GM23248 (cell line): ENCODE data around the gene CGN. TPM values are rescaled to one million over a fixed set of nuclear protein-coding genes. Genes with fewer than 3 reads are reported as not detected.

ENCODE experiments used
- DNase-seq: peaks from one replicate; pipeline ENCODE4 v3.0.0-alpha.2; 2015
- H2AFZ ChIP-seq: fragments of 200-600 bp; sonication (generic); 2 replicates; pipeline ENCODE4 v1.6.1; 2016; ENCODE audit warnings: antibody characterized with exemption
- H3F3A ChIP-seq: fragments of 200-600 bp; sonication (generic); 2 replicates; pipeline ENCODE4 v1.6.1; 2016; ENCODE audit warnings: mild to moderate bottlenecking, antibody characterized with exemption, mixed run types; ENCODE audit not compliant: insufficient read depth
- H3K27ac ChIP-seq: fragments of 200-600 bp; sonication (generic); 2 replicates; pipeline ENCODE4 v1.5.1; 2016; ENCODE audit warnings: mild to moderate bottlenecking
- H3K27me3 ChIP-seq: fragments of 200-600 bp; sonication (generic); replicated peaks from 2 replicates; pipeline ENCODE4 v1.6.1; 2016; ENCODE audit warnings: mild to moderate bottlenecking; ENCODE audit not compliant: insufficient read depth
- H3K36me3 ChIP-seq: fragments of 200-600 bp; sonication (generic); 2 replicates; pipeline ENCODE4 v1.6.1; 2016; ENCODE audit warnings: low read depth, mild to moderate bottlenecking
- H3K4me1 ChIP-seq: fragments of 200-600 bp; sonication (generic); 2 replicates; pipeline ENCODE4 v1.6.1; 2016; ENCODE audit warnings: mild to moderate bottlenecking; ENCODE audit not compliant: insufficient read depth
- H3K4me2 ChIP-seq: fragments of 200-600 bp; sonication (generic); one replicate; pipeline ENCODE4 v1.6.1; 2016; ENCODE audit warnings: mild to moderate bottlenecking; ENCODE audit not compliant: unreplicated experiment
- H3K4me3 ChIP-seq: fragments of 200-600 bp; sonication (generic); 2 replicates; pipeline ENCODE4 v1.5.1; 2016; ENCODE audit warnings: mild to moderate bottlenecking
- H3K79me2 ChIP-seq: fragments of 200-600 bp; sonication (generic); 2 replicates; pipeline ENCODE4 v1.6.1; 2016; ENCODE audit warnings: mild to moderate bottlenecking; ENCODE audit not compliant: insufficient read depth
- H3K9ac ChIP-seq: fragments of 200-600 bp; sonication (generic); 2 replicates; pipeline ENCODE4 v1.6.1; 2016; ENCODE audit warnings: mild to moderate bottlenecking
- H3K9me2 ChIP-seq: fragments of 200-600 bp; sonication (generic); 2 replicates; pipeline ENCODE4 v1.6.1; 2016; ENCODE audit warnings: mixed run types, mild to moderate bottlenecking, moderate library complexity; ENCODE audit not compliant: insufficient read depth
- H3K9me3 ChIP-seq: fragments of 200-600 bp; sonication (generic); one replicate; pipeline ENCODE4 v1.6.1; 2017; ENCODE audit warnings: low read depth
- H4K20me1 ChIP-seq: fragments of 200-600 bp; sonication (generic); 2 replicates; pipeline ENCODE4 v1.6.0; 2016; ENCODE audit not compliant: insufficient read depth
- EZH2 ChIP-seq: fragments of 200-600 bp; sonication (generic); IDR thresholded peaks from 2 replicates; pipeline ENCODE4 v1.6.1; 2018; ENCODE audit warnings: antibody characterized with exemption, mild to moderate bottlenecking; ENCODE audit not compliant: insufficient read depth, poor library complexity, severe bottlenecking
- EZH2phosphoT487 ChIP-seq: fragments of 200-600 bp; sonication (generic); IDR thresholded peaks from 2 replicates; pipeline ENCODE4 v1.6.1; 2018; ENCODE audit warnings: antibody characterized with exemption, moderate library complexity, mild to moderate bottlenecking, low read depth; ENCODE audit not compliant: insufficient read depth
- WGBS, 2 experiments: methylation state at CpG; one replicate each; pipeline ENCODE4 v1.1.6; 2015 to 2017; ENCODE audit warnings: low lambda C conversion rate in 2 of 2, low coverage in 1 of 2; ENCODE audit errors: missing lambda C conversion rate in 2 of 2; 5-methylcytosine and 5-hydroxymethylcytosine counted together
- in situ Hi-C: fragments of 300-500 bp; cut with MboI; formaldehyde crosslinking; loops from 2 replicates; pipeline ENCODE4 v1.15.0; 2020
- polyA plus RNA-seq: library from polyadenylated mRNA; unstranded; fragments of >200 nt; fragmentation: Nextera tagmentation; extraction: Ambion mirVana; gene quantifications from 2 replicates; pipeline ENCODE4 v1.2.1, GENCODE V29; 2016
- total RNA-seq: library from RNA; depleted of rRNA; stranded (reverse); fragments of >200 nt; shearing (Covaris generic); gene quantifications from 2 replicates; pipeline ENCODE4 v1.2.3, GENCODE V29; 2014

CGN gene
- total and polyA plus RNA-seq, 2 experiments from 2014 or later = not detected

DNA sequence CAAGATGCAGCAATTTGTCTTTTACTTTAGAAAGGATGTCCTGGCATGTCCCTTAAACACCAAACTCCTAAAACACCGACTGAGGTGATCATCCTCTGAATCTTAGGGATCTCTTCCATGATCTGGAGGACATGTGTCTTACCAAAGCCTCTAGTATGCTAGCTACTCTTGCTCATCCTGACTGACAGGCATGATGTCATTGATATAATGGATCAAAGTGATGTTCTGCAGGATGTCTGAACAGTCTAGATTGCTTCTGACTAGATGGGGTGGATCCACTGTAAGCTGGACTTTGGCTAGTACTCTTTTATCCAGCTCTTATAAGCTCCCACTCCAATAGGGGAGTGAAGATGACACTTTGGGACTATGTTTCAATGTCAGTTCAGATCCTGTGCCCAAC is 11.3 kb upstream of the CGN start:
- no peaks in the 10 kb centered on the region for H3K9me3 ChIP-seq
- DNase-seq = no peak
- H3F3A ChIP-seq = 0 out of 2 replicates have a peak, but pooled peaks cover 7% of the 10 kb centered on the region
- no peak overlapping the region for H3K9ac ChIP-seq
- no peaks in the 10 kb centered on the region for H3K79me2 ChIP-seq
- H3K4me3 ChIP-seq = no peak overlapping the region
- peaks cover 3% of the 10 kb centered on the region for H3K4me1 ChIP-seq
- H4K20me1 ChIP-seq = no peaks in the 10 kb centered on the region
- H3K27ac ChIP-seq = no peak overlapping the region
- no peak overlapping the region for H3K4me2 ChIP-seq
- in situ Hi-C loops = no loop called here
- no peaks in the 10 kb centered on the region for H3K36me3 ChIP-seq
- H3K27me3 ChIP-seq = peaks cover 45% of the 10 kb centered on the region
- H3K9me2 ChIP-seq = no peaks in the 10 kb centered on the region
- no peak for TF ChIP-seq EZH2
- no peak for TF ChIP-seq EZH2phosphoT487
- no peak overlapping the region for H2AFZ ChIP-seq
- 83 to 95% methylated on average over 1 of the region's 1 CpG for WGBS, 2 experiments

GRCh38 chr1:151501474-151501873 is 9.7 kb upstream of the CGN start:
- Histone ChIP-seq H3K9me2 (no peaks in the 10 kb centered on the region), H3K9ac (no peak overlapping the region), H4K20me1 (no peaks in the 10 kb centered on the region), H3K27me3 (peaks cover 61% of the 10 kb centered on the region), H3K4me1 (no peaks in the 10 kb centered on the region), H3F3A (no peaks in the 10 kb centered on the region), H3K4me2 (no peak overlapping the region), H3K36me3 (no peaks in the 10 kb centered on the region), H2AFZ (no peak overlapping the region), H3K4me3 (no peak overlapping the region), H3K9me3 (no peaks in the 10 kb centered on the region), H3K79me2 (no peaks in the 10 kb centered on the region), H3K27ac (no peak overlapping the region)
- WGBS, 2 experiments = 62 to 67% methylated on average over 10 of the region's 10 CpGs
- in situ Hi-C loops = no loop called here
- peak; percentile 27 for DNase-seq
- TF ChIP-seq EZH2phosphoT487 (no peak), EZH2 (no peak)

GRCh38 chr1:151502035-151502700 is 9.0 kb upstream of the CGN start:
- DNase-seq = no peak

DNA sequence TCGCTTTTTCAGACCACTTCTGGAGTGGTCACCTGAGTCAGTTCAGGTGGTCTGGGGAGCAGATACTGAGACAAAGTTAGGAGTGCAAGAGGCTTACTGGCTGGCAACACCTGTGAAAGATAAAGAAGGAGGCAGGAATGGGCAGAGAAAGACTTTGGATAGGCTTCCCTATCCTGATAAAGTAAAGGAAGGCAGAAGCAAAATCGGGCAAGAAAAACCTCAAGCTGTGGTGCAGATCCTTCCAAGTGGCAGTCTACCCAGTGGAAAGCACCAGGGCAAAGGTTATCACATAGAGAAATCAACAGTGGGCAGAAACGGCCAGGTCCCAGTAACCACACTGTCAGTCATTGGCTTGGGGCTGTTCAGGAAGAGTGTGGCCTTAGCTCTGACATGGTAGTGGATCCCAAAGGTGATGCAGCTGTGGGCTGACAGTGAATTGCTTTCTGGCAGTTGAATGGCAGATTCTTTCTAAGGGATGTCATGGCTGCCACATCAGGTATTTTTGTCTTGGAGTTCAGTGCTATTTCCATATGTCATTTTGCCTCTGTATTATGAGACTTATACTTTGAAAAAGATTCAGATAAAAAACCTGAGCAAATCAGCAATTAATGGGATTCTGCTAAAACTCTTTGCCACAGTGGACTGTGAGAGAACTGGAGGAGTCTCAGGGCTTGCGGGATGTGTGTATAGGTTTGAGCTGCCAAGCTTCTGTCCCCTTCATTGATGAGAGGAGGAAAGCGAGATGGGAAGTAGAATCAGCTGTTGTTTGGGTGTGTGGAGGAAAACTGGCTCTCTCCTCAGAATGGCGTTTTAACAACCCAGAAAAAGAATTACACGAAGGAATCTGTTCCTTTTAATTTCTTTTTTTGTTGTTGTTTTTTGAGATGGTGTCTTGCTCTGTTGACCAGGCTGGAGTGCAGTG is 8.1 kb upstream of the CGN start:
- DNase-seq = no peak
- H3K9me2 ChIP-seq = no peaks in the 10 kb centered on the region
- no peak overlapping the region for H3K4me3 ChIP-seq
- 58% methylated on average over 7 of the region's 7 CpGs for WGBS, 2 experiments
- in situ Hi-C loops = no loop called here
- H2AFZ ChIP-seq = no peak overlapping the region
- no peak overlapping the region for H3K9ac ChIP-seq
- TF ChIP-seq EZH2phosphoT487 = no peak
- no peak for TF ChIP-seq EZH2
- H3K27me3 ChIP-seq = peaks cover 70% of the 10 kb centered on the region
- no peaks in the 10 kb centered on the region for H4K20me1 ChIP-seq
- H3K79me2 ChIP-seq = no peaks in the 10 kb centered on the region
- no peaks in the 10 kb centered on the region for H3K9me3 ChIP-seq
- H3K36me3 ChIP-seq = no peaks in the 10 kb centered on the region
- H3K4me2 ChIP-seq = no peak overlapping the region
- H3K27ac ChIP-seq = no peak overlapping the region
- no peaks in the 10 kb centered on the region for H3F3A ChIP-seq
- no peaks in the 10 kb centered on the region for H3K4me1 ChIP-seq

More at GRCh38 chr1:151502035-151502700, 9.0 kb upstream of the CGN start:
- no peak for TF ChIP-seq EZH2
- TF ChIP-seq EZH2phosphoT487 = no peak
- Histone ChIP-seq H3K4me3 (no peak overlapping the region), H4K20me1 (no peaks in the 10 kb centered on the region), H3K4me1 (no peaks in the 10 kb centered on the region), H3K27ac (no peak overlapping the region), H3K79me2 (no peaks in the 10 kb centered on the region), H3K9ac (no peak overlapping the region), H3K4me2 (no peak overlapping the region), H3K9me3 (no peaks in the 10 kb centered on the region), H3F3A (no peaks in the 10 kb centered on the region), H3K36me3 (no peaks in the 10 kb centered on the region), H2AFZ (no peak overlapping the region), H3K9me2 (no peaks in the 10 kb centered on the region), H3K27me3 (peaks cover 63% of the 10 kb centered on the region)
- 44 to 48% methylated on average over 5 of the region's 5 CpGs for WGBS, 2 experiments
- in situ Hi-C loops = no loop called here
